GM19468 (cell line): ENCODE data around the gene ADAMTS13.
"Not testable (repeated sequence)": the region's sequence is repeated elsewhere in the genome, so short reads cannot be mapped to it uniquely, and the experiment has no call there.

Experiments
- ATAC-seq: cut with Tn5 transposase; IDR thresholded peaks from one replicate; pipeline ENCODE4 v1.9.1; 2021; ENCODE audit warnings: mild to moderate bottlenecking, moderate library complexity, moderate number of reproducible peaks; ENCODE audit not compliant: unreplicated experiment; ENCODE audit errors: extremely low read depth

The ADAMTS13 gene

DNA sequence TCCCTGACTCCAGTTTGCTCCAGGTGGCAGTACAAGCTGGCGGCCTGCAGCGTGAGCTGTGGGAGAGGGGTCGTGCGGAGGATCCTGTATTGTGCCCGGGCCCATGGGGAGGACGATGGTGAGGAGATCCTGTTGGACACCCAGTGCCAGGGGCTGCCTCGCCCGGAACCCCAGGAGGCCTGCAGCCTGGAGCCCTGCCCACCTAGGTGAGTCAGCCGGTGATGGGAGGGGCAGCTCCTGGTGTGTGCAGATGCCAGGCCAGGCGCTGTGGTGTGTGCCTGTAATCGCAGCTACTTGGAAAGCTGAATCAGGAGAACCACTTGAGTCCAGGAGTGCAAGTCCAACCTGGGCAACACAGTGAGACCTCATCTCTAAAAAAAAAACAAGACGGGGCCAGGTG lies 27.6 kb downstream of the ADAMTS13 start:
- no peak for ATAC-seq

DNA sequence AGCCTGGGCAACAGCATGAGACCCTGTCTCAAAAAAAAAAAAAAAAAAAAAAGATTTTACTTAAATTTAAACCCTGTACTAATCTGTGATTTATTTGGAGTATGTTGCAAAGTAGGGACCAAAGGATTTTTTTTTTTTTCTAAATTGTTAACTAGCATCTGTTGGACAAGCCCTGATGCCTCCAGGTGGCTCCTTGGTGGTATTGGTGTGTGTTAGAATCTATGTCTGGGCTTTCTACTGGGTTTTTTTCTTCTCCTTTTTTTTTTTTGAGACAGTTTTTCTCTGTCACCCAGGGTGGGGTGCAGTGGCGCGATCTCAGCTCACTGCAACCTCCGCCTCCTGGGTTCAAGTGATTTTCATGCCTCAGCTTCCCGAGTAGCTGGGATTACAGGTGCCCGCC lies 29.7 kb downstream of the ADAMTS13 start:
- ATAC-seq: not testable (repeated sequence)

DNA sequence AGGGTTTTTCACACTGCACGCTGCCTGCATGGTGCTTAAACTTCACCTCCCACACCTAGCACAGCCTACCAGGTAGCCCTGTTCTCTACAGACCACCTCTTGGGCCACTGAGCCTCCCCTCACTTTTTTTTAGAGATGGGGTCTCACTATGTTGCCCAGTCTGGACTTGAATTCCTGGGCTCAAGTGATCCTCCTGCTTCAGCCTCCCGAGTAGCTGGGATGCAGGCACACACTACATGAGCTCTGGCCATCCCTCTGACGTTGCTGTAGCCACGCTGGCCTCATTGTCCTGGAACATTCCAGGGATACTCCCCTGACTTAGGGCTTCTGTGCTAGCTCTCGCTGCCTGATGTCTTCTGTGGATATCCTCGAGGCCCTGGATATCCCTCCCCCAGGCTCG lies 30.4 kb downstream of the ADAMTS13 start:
- ATAC-seq: no peak

DNA sequence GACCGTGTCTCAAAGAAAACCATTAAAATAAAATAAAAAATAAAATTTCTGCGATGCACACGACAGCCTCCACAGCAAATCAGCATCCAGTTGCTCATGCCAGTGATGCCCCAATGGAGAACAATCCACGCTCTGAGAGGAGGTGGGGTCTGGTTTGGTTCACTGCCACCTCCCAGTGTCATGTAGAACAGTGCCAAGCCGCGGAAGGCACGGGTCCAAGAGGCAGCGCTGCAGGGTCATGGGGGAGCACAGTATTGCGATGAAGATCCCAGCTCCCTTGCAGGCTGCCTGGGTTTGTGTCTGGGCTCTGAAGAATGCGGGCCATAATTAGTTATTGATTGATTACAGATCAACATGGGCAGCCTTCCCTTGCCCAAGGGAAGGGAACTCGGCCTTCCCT lies 31.5 kb downstream of the ADAMTS13 start:
- no peak for ATAC-seq

DNA sequence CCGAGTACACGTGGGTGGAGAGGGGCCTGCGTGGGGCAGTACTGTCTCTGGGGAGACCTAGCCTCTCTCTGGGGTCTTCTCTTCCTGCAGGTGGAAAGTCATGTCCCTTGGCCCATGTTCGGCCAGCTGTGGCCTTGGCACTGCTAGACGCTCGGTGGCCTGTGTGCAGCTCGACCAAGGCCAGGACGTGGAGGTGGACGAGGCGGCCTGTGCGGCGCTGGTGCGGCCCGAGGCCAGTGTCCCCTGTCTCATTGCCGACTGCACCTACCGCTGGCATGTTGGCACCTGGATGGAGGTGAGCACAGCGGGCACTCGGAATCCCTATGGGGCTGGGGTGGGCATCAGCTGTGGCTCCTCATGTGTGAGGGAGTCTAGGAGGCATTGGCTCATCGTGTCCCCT lies 32.2 kb downstream of the ADAMTS13 start:
- ATAC-seq: no peak

DNA sequence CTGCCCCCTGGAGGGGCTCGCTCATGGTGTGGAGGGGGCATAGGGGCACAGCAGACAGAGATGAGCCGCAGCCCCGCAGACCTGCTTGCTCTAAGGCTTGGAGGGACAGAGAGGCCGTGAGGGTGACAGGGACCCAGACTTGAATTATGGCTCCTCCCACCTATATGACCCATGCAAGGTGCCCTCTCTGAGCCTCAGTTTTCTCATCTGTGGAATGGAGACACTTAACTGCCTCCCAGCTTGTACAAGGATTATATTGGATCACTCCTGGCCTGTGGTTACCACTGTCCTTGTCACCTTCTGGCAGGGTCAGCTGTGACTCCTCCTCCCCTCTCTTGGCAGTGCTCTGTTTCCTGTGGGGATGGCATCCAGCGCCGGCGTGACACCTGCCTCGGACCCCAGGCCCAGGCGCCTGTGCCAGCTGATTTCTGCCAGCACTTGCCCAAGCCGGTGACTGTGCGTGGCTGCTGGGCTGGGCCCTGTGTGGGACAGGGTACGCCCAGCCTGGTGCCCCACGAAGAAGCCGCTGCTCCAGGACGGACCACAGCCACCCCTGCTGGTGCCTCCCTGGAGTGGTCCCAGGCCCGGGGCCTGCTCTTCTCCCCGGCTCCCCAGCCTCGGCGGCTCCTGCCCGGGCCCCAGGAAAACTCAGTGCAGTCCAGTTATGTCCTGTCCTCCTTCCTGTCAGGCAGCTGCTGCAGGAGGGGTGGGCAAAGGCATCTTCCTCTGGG lies 32.9 kb downstream of the ADAMTS13 start:
- no peak for ATAC-seq

DNA sequence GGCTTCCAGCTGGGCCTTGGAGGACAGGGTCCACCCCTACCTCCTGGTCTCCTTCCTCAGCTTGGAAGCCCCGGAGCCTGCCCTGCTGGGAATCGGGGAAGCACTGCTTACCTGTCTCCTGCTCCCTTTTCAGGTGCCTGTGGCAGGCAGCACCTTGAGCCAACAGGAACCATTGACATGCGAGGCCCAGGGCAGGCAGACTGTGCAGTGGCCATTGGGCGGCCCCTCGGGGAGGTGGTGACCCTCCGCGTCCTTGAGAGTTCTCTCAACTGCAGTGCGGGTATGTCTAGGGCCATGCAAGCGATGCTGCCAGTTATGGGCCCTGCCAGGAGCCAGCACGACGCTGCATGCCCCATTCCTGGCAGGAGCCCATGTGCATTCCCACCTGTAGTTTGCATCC lies 33.8 kb downstream of the ADAMTS13 start:
- ATAC-seq: no peak

DNA sequence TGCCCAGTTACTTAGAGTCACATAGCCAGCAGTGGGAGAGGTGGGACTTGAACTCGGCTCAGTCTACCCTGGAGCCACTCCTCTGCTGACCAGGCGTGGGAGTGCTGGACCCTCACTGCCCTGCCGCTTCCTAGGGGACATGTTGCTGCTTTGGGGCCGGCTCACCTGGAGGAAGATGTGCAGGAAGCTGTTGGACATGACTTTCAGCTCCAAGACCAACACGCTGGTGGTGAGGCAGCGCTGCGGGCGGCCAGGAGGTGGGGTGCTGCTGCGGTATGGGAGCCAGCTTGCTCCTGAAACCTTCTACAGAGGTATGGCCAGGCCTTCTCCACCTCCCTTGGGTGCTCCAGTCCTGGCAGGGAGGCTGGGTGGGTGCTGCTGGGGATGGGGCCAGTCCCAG lies 34.2 kb downstream of the ADAMTS13 start:
- ATAC-seq: no peak

DNA sequence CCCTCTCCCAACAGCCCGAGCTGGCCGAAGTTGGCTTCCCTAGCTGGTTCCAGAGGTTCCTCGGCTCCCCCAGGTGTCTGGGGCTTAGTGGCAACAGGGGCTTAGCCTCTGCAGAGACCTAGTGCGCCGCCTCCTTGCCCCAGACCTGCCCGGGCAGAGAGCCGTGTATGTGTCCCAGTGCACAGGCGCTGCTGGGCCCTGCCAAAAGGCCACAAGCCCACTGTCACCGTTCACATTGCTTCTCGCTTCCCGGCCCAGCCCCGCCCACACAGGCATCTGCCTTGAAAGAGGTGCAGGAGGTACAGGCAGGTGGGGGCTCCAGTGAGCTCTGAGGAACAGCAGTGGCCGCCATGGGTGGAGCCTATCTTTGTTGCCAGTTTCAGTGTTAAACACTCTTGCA lies 35.1 kb downstream of the ADAMTS13 start:
- no peak for ATAC-seq

DNA sequence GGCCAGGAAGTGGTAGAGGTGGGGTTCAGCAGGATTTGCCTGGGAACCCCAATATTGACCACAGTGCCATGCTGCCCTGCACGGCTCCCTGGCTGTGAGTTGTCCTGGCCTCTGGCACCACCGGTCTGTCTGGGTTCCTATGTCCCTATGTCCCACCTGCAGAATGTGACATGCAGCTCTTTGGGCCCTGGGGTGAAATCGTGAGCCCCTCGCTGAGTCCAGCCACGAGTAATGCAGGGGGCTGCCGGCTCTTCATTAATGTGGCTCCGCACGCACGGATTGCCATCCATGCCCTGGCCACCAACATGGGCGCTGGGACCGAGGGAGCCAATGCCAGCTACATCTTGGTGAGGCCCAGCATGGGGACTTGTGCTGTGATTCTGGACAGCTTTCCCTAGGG lies 35.6 kb downstream of the ADAMTS13 start:
- no peak for ATAC-seq

DNA sequence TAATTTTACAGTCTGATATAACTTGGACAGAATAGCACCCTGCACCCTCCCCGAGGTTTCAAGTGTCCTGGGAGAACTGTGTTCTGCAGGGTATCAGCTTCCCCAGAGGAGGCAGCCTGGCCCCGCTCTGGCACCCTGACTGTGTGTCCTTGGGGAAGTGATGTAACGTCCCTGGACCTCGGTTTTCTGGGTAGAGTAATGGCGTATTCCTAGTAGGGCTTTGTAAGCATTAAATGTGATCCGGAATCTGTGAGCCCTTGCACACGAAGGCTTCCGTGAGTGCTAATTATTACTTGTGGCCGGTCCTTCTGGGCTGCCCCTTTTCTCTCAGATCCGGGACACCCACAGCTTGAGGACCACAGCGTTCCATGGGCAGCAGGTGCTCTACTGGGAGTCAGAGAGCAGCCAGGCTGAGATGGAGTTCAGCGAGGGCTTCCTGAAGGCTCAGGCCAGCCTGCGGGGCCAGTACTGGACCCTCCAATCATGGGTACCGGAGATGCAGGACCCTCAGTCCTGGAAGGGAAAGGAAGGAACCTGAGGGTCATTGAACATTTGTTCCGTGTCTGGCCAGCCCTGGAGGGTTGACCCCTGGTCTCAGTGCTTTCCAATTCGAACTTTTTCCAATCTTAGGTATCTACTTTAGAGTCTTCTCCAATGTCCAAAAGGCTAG lies 36.6 kb downstream of the ADAMTS13 start:
- ATAC-seq: no peak

DNA sequence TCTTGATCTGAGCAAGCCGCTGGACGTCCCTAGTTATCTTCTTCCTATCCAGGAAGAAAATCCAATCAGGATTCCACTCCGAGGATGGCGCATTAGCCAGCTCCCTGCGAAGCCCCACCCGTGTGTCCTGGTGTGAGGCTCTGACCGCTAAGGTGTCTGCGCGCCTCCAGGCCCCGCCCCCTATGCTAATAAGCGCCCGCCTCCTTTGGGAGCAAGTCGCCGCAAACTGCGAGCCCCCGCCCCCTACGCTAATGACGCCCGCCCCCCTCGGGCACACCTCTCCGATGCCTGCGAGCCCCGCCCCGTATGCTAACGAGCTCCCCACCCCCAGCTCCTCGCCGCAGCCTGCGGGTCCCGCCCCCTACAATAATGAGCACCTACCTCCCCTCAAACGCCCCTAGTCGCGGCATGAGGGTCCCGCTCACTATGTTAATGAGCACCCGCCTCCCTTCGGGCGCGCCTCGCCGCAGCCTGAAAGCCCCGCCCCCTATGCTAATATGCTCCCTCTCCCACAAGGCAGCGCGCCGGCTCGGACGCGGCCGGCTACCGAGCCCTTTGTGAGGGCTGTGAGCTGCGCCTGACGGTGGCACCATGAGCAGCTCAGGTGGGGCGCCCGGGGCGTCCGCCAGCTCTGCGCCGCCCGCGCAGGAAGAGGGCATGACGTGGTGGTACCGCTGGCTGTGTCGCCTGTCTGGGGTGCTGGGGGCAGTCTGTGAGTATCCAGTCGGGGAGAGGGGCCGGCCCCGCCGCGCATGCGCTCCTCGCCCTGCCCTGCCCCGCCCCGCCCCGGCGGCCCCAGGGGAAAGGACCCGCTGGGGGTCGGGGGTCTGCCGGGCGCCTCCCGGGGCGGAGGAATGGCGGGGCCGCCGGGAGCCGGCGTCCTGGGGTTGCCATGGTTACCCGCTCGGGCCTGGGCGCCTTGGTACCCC lies 37.6 kb downstream of the ADAMTS13 start, which contains the start of gene CACFD1:
CACFD1 (plus strand) TSS at position 503 of the 929 bp plus-strand sequence; CDS start at position 592, 89 bp downstream.
- peak; percentile 29 for ATAC-seq

DNA sequence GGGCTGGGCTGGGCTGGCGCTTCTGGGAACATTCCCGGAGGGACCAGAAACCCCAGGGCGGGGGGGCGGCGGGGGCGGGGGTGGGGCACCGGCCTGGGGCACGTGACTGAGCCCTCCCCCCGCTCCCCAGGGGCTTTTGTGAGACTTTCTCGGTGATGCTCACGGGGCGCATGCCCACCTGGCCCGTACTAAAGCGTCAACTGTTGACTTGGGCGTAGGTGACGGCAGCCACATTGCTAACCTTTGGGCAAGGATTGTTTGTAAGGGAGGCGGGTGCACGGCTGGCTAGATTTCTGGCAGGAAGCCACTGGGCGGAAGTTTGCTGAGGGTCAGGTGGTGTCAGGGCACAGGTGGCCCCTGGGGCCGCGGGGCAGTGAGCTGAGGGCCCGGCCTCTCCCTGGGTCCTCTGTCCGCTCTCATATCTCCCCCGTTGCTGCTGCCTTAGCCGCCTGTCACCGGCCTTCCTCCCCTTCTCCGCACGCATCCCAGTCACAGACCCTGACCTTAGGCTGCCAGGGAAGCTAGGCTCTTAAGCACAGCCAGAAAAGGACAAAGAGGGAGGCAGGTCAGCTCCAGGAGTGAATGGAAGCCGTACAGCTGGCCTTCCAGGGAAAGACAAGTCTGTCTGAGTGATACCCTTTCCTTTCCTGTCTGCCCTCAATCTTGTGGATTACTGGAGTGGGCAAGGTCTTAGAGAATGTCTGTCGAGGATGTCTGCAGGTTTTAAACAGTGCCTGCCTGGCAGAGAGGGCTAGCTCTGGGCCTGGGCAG lies 38.4 kb downstream of the ADAMTS13 start:
- ATAC-seq: peak; percentile 16

DNA sequence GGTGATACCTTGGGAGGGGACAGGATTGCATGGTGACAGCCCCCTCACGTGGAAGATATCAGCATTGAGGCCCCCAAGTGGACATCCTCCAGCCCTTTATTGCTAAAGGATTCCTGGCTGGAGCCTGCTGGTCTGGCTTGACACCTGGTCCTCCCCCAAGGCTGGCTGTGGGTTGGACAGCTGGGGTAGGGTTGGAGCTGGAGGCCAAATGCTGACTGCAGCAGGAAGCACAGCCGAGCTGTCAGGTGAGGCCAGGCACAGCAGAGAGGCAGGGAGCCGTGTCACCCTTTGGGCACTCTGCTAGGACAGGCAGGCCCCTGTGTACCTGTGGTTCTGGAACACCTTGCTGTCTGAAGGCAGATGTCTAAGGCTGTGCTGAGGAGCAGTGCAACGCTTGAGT lies 39.8 kb downstream of the ADAMTS13 start:
- no peak for ATAC-seq

DNA sequence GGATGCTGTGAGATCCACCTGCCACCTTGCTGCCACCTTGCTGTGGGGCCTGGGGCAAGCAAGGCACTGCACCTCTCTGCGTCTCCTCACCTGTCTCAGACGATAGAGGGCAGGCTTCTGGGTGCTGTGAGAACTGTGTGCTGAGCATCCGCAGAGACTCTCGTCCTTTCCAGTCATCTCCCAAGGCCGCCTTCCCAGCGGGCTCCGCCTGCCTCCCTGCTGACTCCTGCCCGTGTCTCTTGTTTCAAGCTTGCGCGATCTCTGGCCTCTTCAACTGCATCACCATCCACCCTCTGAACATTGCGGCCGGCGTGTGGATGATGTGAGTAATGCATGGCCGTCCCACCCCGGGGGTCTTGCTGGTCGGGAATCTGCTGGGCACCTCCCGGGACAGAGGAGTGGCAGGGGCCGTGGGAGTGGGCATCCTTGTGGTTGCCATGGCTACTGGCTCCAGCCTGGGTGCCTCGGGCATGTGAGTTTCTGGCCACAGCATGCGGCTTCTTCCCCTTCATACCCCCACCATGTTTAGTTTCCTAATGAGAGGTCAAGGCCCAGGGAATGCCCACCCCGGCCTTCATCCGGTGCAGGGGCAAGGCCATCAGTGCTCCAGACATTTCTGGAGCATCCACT lies 41.2 kb downstream of the ADAMTS13 start:
- no peak for ATAC-seq

DNA sequence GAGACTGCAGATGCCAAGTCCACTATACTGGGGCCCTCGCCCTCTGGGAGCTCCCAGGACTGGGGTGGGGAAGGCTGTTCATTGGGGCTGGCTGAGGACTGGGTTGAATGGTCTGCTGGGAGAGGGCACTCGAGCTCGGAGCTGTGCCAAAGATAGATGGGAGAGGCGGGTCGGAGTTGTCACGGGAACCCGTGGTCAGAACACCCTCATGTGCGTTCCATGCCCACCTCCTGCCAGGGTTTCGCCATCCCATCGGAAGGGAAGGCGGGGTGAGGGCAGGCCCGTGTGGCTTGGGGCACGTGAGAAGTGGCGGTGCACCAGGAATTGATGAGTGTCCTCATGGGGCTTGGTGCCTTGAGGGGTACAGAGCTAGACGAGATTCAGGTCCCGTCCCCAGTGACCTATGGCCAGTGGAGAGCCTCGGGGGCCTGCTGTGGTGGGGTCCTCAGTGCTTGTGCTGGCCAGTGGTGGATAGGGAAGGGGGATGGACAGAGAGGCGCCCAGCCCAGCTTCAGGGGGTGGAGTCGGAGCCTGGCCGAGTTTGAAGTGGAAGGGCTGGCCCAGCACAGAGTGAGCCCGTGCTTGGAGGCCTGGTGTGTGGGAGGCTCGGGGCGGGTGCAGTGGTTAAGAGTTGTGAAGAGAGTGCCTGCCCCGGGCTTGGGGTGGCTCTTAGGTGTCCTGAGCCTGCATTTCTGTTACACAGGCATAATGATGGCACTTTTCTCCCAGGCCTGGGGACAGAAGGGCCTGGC lies 41.9 kb downstream of the ADAMTS13 start:
- ATAC-seq: no peak

DNA sequence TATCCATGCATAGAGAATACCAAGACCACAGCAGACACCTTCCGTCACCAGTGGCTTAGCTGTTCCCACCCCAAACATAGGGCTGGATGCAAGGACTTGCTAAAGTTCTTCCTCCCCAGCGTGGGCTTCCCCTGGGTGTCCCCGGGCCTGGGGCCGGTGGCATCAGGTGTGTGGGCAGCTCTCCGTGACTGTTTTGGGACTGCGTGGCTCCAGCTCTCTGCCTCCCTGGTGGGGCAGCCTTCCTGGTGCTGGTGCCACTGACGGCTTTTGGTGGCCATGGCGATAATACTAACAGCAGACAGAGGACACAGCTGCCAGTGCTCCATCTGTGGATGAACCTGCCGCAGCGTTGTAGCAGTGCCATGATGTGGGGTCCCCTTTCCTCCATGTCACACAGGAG lies 42.5 kb downstream of the ADAMTS13 start:
- ATAC-seq: no peak

DNA sequence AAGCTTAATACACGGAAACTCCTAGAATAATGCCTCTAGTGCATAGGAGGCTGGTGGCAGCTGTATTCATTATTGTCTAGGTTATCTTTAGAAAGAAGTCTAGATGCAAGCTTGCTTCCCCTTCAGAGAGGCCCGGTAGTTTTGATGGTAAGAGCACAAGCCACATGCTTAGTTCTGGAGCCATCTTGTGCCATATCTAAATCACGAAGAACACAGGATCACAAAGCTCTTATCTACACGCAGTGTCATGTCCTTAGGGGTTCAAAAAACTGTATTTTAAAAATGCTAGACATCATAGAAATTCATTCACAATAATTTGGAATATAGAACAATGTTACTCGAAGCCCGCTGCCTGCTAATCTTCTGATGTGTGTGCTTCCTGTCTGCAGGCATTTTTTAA lies 43.8 kb downstream of the ADAMTS13 start:
- no peak for ATAC-seq

DNA sequence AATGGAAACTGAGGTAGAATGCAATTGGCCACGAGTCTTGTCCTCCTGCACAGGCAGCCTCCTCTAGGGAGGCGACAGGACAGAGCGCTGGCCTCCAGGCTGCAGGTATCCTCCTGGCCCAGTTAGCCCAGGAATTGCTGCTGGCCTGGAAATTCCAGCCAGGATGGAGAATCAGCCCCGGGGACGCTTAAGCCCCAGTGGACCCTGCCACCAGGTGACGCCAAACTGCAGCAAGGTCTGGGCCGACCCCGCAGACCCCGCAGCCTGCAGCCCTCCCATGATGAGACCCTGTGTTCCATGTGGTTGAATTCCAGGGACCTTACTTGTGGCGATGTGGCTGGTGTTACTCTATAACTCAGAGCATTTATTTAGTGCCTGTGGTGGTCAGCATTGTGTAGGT lies 44.9 kb downstream of the ADAMTS13 start:
- no peak for ATAC-seq
